ENCODE results near the gene USP36. TPM values are rescaled to one million over a fixed set of nuclear protein-coding genes. Genes with fewer than 3 reads are reported as not detected.
A peak's percentile ranks its signal among the peaks of the same experiment; 100 is the strongest.

The USP36 gene
- total and polyA plus RNA-seq, 7 donors, result 6.7 to 49.3 (median 25.5) TPM

DNA sequence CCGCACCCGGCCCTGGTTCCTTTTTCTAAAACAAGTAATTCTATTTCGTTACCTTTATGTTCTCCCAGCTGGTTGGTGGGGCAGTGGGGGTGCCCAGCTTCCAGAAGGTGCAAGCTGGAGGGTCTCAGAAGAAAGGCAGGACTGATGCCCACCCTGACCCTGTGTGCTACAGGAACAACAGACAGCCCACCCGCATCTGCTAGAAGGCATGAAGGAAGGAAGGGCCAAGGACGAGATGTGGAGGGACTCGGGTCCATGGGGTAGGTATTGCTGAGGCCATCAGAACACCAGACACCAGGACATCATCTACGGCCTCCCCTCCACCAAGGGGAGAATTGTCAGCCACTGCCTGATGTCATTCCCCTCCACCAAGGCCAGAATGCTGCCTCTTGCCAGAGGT, 52.2 kb downstream of the USP36 start:
- TF ChIP-seq CTCF (IDR thresholded peaks at IDR 0.05), result no peak
- no peak for TF ChIP-seq POLR2A (IDR thresholded peaks at IDR 0.05)
- no peak for TF ChIP-seq POLR2AphosphoS5 (IDR thresholded peaks at IDR 0.05)
- TF ChIP-seq EP300 (IDR thresholded peaks at IDR 0.05), result no peak
- Histone ChIP-seq H3K27ac (no peak overlapping the region), H3K36me3 (peaks cover 0 to 8% (median 0%) of the 10 kb centered on the region in 4 donors), H3K27me3 (no peaks in the 10 kb centered on the region), H3K9me3 (no peaks in the 10 kb centered on the region), H3K4me3 (no peak overlapping the region), H3K4me1 (peaks cover 0 to 24% (median 20%) of the 10 kb centered on the region in 4 donors)
- intact Hi-C loops (cut with DNase I), result no loop called here
- WGBS, 2 donors, result 86 to 87% methylated on average over 7 of the region's 7 CpGs
- no peak for DNase-seq

GRCh38 chr17:78787444-78787843, 53.2 kb downstream of the USP36 start:
- Histone ChIP-seq H3K4me3 (no peak overlapping the region), H3K9me3 (no peaks in the 10 kb centered on the region), H3K27ac (no peak overlapping the region), H3K27me3 (no peaks in the 10 kb centered on the region), H3K36me3 (no peaks in the 10 kb centered on the region), H3K4me1 (peaks cover 0 to 28% (median 23%) of the 10 kb centered on the region in 4 donors)
- TF ChIP-seq EP300 (IDR thresholded peaks at IDR 0.05), result no peak
- TF ChIP-seq POLR2AphosphoS5 (IDR thresholded peaks at IDR 0.05), result no peak
- no peak for TF ChIP-seq CTCF (IDR thresholded peaks at IDR 0.05)
- TF ChIP-seq POLR2A (IDR thresholded peaks at IDR 0.05), result no peak
- 90 to 93% methylated on average over 7 of the region's 7 CpGs for WGBS, 2 donors
- DNase-seq, result no peak
- intact Hi-C loops (cut with DNase I), result no loop called here

DNA sequence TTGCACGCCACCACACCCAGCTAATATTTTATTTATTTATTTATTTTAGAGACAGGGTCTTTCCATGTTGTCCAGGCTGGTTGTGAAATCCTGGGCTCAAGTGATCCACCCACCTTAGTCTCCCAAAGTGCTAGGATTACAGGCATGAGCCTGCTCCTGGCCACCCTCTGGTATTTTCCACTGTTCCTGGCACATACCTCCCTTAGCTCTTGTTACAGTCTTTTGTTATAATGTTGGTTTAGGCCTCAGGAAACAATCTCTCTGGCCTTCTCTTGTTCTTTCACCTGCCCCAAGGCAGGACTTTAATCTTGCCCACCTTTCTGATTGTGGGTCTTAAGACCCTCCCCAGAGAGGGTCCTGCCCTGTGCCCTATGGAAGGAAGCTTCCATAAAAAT, 55.0 kb downstream of the USP36 start:
- TF ChIP-seq EP300 (IDR thresholded peaks at IDR 0.05), result no peak
- no peak for TF ChIP-seq CTCF (IDR thresholded peaks at IDR 0.05)
- no peak for TF ChIP-seq POLR2A (IDR thresholded peaks at IDR 0.05)
- TF ChIP-seq POLR2AphosphoS5 (IDR thresholded peaks at IDR 0.05), result no peak
- 90 to 100% methylated on average over 1 of the region's 1 CpG for WGBS, 2 donors
- H3K4me3 ChIP-seq, result no peak overlapping the region
- peak; percentile 27 for DNase-seq
- no peaks in the 10 kb centered on the region for H3K36me3 ChIP-seq
- peaks cover 0 to 26% (median 21%) of the 10 kb centered on the region in 4 donors for H3K4me1 ChIP-seq
- no peak overlapping the region for H3K27ac ChIP-seq
- intact Hi-C loops (cut with DNase I), result no loop called here
- no peaks in the 10 kb centered on the region for H3K27me3 ChIP-seq
- H3K9me3 ChIP-seq, result no peaks in the 10 kb centered on the region

DNA sequence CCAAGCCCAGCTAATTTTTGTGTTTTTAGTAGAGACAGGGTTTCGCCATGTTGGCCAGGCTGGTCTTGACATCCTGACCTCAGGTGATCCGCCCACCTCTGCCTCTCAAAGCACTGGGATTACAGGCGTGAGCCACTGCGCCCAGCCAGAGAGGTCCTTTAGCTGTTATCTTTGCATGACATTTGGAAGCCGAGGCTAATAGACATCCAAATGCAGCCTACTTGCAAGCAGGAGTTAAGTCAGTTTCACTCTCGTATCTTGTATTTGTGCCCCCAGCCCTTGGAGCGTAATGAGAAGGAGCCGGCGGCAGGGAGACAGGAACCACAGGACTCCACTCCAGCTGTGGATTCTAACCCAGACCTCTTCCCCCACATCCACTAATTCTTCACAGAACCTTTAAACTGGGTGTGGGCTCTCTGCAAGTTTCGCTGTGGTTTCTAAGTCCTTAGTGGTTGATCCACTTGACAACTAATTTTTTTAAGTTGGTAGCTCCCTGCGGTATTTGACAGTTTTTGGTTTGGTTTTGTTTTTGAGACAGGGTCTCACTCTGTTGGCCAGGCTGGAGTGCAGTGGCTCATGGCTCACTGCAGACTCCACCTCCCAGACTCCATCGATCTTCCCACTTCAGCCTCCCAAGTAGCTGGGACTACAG, 55.5 kb downstream of the USP36 start:
- Histone ChIP-seq H3K36me3 (no peaks in the 10 kb centered on the region), H3K27me3 (no peaks in the 10 kb centered on the region), H3K4me3 (no peak overlapping the region), H3K27ac (no peak overlapping the region), H3K4me1 (peaks cover 0 to 26% (median 20%) of the 10 kb centered on the region in 4 donors), H3K9me3 (no peaks in the 10 kb centered on the region)
- 90 to 92% methylated on average over 12 of the region's 12 CpGs for WGBS, 2 donors
- intact Hi-C loops (cut with DNase I), result no loop called here
- TF ChIP-seq CTCF (IDR thresholded peaks at IDR 0.05), result no peak
- TF ChIP-seq EP300 (IDR thresholded peaks at IDR 0.05), result no peak
- TF ChIP-seq POLR2A (IDR thresholded peaks at IDR 0.05), result no peak
- no peak for TF ChIP-seq POLR2AphosphoS5 (IDR thresholded peaks at IDR 0.05)
- peak; percentile 56 for DNase-seq
